Measurements from ENCODE around the gene RNF224. TPM values are rescaled to one million over a fixed set of nuclear protein-coding genes. Genes with fewer than 3 reads are reported as not detected.

Gene RNF224
- total and polyA plus RNA-seq, 4 donors = not detected

DNA sequence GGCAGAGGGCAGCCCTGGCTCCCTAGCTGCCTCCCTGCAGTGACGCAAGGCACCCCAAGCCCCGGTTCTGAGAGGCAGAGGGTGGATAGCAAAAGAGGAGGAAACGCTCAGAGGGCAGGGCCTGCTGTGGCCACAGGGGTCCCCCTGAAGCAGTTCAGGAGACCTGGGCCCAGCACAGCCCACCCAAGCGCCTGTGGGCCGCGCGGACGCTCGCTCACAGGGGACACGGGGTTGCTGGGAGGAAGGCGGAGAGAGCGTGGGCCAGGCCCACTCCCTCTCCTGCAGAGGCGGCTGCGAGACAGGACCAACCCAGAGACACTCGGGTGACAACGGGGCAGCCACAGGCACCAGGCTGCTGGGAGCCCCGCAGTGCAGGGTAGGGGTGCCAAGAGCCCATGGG is 47.5 kb upstream of the RNF224 start:
- H3K36me3 ChIP-seq (ENCODE audit: control insufficient read depth in 4 of 4, insufficient read depth in 3 of 4, low read depth in 1 of 4, low read length in 3 of 4) = peaks cover 15 to 59% (median 27%) of the 10 kb centered on the region in 4 donors
- no peak overlapping the region for H3K9ac ChIP-seq (ENCODE audit: low read depth in 1 of 2, low read length in 2 of 2)
- H3K4me1 ChIP-seq (ENCODE audit: control insufficient read depth in 4 of 4, insufficient read depth in 4 of 4, low read length in 3 of 4) = no peaks in the 10 kb centered on the region
- no peak overlapping the region for H3K27ac ChIP-seq (ENCODE audit: low read depth in 1 of 2, low read length in 2 of 2)
- whole genome bisulfite sequencing = 97% methylated on average over 17 of the region's 17 CpGs
- H3K27me3 ChIP-seq (ENCODE audit: control insufficient read depth in 4 of 4, insufficient read depth in 4 of 4, low read length in 3 of 4) = no peaks in the 10 kb centered on the region
- H3K9me3 ChIP-seq (ENCODE audit: control insufficient read depth in 4 of 4, low read length in 3 of 4) = no peaks in the 10 kb centered on the region
- DNase-seq (ENCODE audit: low spot score) = no peak
- H3K4me3 ChIP-seq (ENCODE audit: low read depth in 1 of 3, low read length in 3 of 3) = no peak overlapping the region
- TF ChIP-seq JUND (IDR thresholded peaks at IDR 0.05) = no peak
- TF ChIP-seq RAD21 (IDR thresholded peaks at IDR 0.05) = no peak
- no peak for TF ChIP-seq TAF1 (conservative IDR thresholded peaks at IDR 0.05)
- TF ChIP-seq, protein P1, sequence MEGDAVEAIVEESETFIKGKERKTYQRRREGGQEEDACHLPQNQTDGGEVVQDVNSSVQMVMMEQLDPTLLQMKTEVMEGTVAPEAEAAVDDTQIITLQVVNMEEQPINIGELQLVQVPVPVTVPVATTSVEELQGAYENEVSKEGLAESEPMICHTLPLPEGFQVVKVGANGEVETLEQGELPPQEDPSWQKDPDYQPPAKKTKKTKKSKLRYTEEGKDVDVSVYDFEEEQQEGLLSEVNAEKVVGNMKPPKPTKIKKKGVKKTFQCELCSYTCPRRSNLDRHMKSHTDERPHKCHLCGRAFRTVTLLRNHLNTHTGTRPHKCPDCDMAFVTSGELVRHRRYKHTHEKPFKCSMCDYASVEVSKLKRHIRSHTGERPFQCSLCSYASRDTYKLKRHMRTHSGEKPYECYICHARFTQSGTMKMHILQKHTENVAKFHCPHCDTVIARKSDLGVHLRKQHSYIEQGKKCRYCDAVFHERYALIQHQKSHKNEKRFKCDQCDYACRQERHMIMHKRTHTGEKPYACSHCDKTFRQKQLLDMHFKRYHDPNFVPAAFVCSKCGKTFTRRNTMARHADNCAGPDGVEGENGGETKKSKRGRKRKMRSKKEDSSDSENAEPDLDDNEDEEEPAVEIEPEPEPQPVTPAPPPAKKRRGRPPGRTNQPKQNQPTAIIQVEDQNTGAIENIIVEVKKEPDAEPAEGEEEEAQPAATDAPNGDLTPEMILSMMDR (IDR thresholded peaks at IDR 0.05; ENCODE audit: low read depth, low read length, missing input control) = no peak
- TF ChIP-seq HNF4A (conservative IDR thresholded peaks at IDR 0.05) = no peak
- TF ChIP-seq, protein P2, sequence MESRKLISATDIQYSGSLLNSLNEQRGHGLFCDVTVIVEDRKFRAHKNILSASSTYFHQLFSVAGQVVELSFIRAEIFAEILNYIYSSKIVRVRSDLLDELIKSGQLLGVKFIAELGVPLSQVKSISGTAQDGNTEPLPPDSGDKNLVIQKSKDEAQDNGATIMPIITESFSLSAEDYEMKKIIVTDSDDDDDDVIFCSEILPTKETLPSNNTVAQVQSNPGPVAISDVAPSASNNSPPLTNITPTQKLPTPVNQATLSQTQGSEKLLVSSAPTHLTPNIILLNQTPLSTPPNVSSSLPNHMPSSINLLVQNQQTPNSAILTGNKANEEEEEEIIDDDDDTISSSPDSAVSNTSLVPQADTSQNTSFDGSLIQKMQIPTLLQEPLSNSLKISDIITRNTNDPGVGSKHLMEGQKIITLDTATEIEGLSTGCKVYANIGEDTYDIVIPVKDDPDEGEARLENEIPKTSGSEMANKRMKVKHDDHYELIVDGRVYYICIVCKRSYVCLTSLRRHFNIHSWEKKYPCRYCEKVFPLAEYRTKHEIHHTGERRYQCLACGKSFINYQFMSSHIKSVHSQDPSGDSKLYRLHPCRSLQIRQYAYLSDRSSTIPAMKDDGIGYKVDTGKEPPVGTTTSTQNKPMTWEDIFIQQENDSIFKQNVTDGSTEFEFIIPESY (IDR thresholded peaks at IDR 0.05) = no peak
- TF ChIP-seq YY1 (IDR thresholded peaks at IDR 0.05) = no peak
- no peak for TF ChIP-seq GABPA (IDR thresholded peaks at IDR 0.05 in 1 of 2, conservative IDR thresholded peaks at IDR 0.05 in 1 of 2)
- TF ChIP-seq SP1 (IDR thresholded peaks at IDR 0.05) = no peak
- TF ChIP-seq, protein P3, sequence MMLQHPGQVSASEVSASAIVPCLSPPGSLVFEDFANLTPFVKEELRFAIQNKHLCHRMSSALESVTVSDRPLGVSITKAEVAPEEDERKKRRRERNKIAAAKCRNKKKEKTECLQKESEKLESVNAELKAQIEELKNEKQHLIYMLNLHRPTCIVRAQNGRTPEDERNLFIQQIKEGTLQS (IDR thresholded peaks at IDR 0.05) = no peak
- TF ChIP-seq HNF4G (IDR thresholded peaks at IDR 0.05) = no peak
- TF ChIP-seq, protein P4, sequence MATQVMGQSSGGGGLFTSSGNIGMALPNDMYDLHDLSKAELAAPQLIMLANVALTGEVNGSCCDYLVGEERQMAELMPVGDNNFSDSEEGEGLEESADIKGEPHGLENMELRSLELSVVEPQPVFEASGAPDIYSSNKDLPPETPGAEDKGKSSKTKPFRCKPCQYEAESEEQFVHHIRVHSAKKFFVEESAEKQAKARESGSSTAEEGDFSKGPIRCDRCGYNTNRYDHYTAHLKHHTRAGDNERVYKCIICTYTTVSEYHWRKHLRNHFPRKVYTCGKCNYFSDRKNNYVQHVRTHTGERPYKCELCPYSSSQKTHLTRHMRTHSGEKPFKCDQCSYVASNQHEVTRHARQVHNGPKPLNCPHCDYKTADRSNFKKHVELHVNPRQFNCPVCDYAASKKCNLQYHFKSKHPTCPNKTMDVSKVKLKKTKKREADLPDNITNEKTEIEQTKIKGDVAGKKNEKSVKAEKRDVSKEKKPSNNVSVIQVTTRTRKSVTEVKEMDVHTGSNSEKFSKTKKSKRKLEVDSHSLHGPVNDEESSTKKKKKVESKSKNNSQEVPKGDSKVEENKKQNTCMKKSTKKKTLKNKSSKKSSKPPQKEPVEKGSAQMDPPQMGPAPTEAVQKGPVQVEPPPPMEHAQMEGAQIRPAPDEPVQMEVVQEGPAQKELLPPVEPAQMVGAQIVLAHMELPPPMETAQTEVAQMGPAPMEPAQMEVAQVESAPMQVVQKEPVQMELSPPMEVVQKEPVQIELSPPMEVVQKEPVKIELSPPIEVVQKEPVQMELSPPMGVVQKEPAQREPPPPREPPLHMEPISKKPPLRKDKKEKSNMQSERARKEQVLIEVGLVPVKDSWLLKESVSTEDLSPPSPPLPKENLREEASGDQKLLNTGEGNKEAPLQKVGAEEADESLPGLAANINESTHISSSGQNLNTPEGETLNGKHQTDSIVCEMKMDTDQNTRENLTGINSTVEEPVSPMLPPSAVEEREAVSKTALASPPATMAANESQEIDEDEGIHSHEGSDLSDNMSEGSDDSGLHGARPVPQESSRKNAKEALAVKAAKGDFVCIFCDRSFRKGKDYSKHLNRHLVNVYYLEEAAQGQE (IDR thresholded peaks at IDR 0.05) = no peak
- TF ChIP-seq EGR1 (IDR thresholded peaks at IDR 0.05; ENCODE audit: low read depth in 2 of 2) = no peak
- TF ChIP-seq, protein P5, sequence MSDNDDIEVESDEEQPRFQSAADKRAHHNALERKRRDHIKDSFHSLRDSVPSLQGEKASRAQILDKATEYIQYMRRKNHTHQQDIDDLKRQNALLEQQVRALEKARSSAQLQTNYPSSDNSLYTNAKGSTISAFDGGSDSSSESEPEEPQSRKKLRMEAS (IDR thresholded peaks at IDR 0.05) = no peak
- no peak for TF ChIP-seq FOXA2 (IDR thresholded peaks at IDR 0.05)
- no peak for TF ChIP-seq FOXA1 (IDR thresholded peaks at IDR 0.05)
- no peak for TF ChIP-seq RXRA (IDR thresholded peaks at IDR 0.05)
- no peak for TF ChIP-seq NR2F2 (IDR thresholded peaks at IDR 0.05)
